Mucosa of rectum (tissue), 2 donors: ENCODE measurements around the gene CERK.

ENCODE experiments used
- H3K27ac ChIP-seq, 2 donors: one replicate each; pipeline ENCODE4 v1.7.0; 2013; ENCODE audit warnings: inconsistent platforms in 2 of 2, low read depth in 2 of 2, low read length in 2 of 2
- H3K27me3 ChIP-seq, 2 donors: one replicate each; pipeline ENCODE4 v1.7.0; 2013; ENCODE audit warnings: low read length in 2 of 2; ENCODE audit not compliant: control insufficient read depth in 2 of 2, insufficient read depth in 2 of 2
- H3K36me3 ChIP-seq, 2 donors: one replicate each; pipeline ENCODE4 v1.7.0; 2013; ENCODE audit warnings: low read length in 2 of 2; ENCODE audit not compliant: control insufficient read depth in 2 of 2, insufficient read depth in 2 of 2
- H3K4me1 ChIP-seq, 2 donors: one replicate each; pipeline ENCODE4 v1.7.0; 2013; ENCODE audit warnings: low read length in 2 of 2, mild to moderate bottlenecking in 1 of 2; ENCODE audit not compliant: control insufficient read depth in 2 of 2, insufficient read depth in 2 of 2
- H3K4me3 ChIP-seq, 2 donors: one replicate each; pipeline ENCODE4 v1.7.0; 2013; ENCODE audit warnings: low read length in 2 of 2
- H3K9ac ChIP-seq, 2 donors: one replicate each; pipeline ENCODE4 v1.7.0; 2013; ENCODE audit warnings: low read length in 2 of 2, low read depth in 1 of 2, mild to moderate bottlenecking in 1 of 2
- H3K9me3 ChIP-seq, 2 donors: one replicate each; pipeline ENCODE4 v1.7.0; 2013; ENCODE audit warnings: low read length in 2 of 2; ENCODE audit not compliant: control insufficient read depth in 2 of 2
- donor health status: healthy.
- donor health status: Normal muscosa, but diverticular disease.

Gene CERK

DNA sequence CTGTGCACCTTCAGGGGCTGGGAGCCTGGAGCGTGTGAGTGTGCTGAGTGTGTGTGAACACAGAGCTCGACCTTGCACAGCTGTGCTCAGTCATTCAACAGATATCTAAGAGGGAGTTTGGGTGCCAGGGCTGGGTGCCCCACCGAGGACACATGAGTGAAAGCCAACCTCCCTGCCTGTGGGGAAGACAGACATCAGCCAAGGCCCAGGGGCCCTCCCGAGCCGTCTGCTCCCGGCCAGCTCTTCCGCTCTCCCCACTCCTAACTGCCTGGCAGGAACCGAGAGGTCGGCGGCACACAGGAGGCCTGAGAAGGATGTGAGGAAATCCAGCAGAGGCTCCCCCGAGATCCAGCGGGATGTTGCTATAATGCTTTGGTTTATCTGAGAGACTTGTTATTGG is 32.0 kb downstream of the CERK start:
- Histone ChIP-seq H3K4me1 (no peaks in the 10 kb centered on the region), H3K4me3 (no peak overlapping the region), H3K36me3 (peaks cover 66 to 76% of the 10 kb centered on the region in 2 donors)

DNA sequence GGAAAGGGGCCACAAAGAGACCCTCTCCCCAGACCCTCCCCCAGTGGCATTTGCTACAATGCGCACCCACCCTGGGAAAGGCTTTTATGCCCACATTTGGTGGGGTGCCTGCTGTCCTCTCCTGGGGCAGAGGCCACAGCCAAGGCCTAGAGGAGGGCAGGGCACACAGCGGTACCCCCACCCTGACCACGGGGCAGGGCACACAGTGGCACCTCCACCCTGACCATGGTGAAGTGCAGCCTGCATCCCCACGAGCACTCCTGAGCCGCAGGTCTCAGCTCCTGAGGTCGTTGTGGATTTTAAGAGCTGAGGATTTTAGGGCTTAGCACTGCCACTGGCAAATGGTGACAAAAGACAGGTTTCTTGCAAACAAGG is 34.1 kb downstream of the CERK start:
- H3K9ac ChIP-seq: no peak overlapping the region
- peaks cover 57 to 77% of the 10 kb centered on the region in 2 donors for H3K36me3 ChIP-seq
- H3K9me3 ChIP-seq: no peaks in the 10 kb centered on the region
- H3K4me1 ChIP-seq: no peaks in the 10 kb centered on the region
- no peaks in the 10 kb centered on the region for H3K27me3 ChIP-seq
- no peak overlapping the region for H3K27ac ChIP-seq
- H3K4me3 ChIP-seq: no peak overlapping the region

More for the DNA sequence above, 32.0 kb downstream of the CERK start:
- Histone ChIP-seq H3K9ac (no peak overlapping the region), H3K27ac (no peak overlapping the region), H3K9me3 (no peaks in the 10 kb centered on the region), H3K27me3 (no peaks in the 10 kb centered on the region)

DNA sequence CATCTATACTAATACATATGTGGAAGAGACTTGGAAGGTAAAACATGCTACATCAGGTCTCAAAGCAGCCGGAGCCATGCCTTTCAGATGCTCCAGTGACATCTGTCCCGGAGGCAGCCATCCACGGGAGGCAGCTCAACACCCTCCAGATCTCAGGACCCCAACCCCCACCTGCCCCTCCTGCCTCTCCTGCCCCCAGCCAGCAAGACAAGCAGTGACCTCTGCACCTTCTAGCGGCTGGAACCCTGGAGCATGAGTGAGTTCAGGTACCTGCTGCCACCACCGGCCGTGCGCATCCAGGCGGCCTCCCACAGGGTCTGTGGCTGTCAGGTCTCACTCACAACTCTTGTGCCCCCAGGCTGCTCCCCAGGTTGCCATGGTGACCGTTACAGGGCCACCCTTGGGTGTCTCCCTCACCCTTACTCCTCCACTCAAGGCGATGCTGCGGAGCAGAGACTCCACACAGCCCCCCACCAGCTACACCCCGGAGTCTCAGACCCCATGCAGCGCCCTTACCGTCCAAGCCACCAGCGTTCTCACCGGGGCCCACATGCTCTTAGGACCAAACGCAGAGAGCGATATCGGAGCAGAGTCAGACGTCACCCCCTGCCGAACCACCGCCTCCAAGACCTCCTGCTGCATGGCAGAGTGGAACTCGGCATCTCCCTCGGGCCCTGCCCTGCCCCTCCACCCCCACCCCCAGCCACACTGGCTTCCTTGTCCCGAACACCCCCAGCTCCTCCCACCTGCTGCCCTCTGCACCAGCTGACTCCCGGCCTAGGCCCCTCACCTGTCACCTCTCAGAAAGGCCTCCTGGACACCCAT is 34.7 kb downstream of the CERK start:
- Histone ChIP-seq H3K4me3 (no peak overlapping the region), H3K9ac (no peak overlapping the region), H3K9me3 (no peaks in the 10 kb centered on the region), H3K27ac (no peak overlapping the region), H3K27me3 (no peaks in the 10 kb centered on the region), H3K36me3 (peaks cover 56 to 74% of the 10 kb centered on the region in 2 donors), H3K4me1 (no peaks in the 10 kb centered on the region)

DNA sequence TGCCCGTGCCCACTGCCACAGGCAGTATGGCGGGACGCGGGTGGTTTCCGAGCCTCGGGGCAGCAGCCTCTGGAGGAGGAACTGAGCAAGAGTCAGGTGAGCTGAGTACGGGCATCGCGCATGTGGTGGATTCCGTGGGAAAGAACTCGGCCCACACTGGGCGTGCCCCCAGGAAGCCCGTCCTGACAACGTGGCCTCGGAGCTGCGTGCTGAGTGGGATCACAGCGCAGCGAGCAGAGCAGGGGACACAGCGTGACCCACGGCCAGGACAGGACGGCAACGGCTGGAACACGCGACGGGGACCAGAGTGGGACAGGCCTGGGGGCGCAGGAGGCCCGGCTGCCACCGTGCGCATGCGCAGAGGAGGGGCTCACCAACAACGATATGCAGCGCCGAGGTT is 36.8 kb downstream of the CERK start:
- peaks cover 50 to 67% of the 10 kb centered on the region in 2 donors for H3K36me3 ChIP-seq
- H3K27ac ChIP-seq: no peak overlapping the region
- H3K27me3 ChIP-seq: no peaks in the 10 kb centered on the region

DNA sequence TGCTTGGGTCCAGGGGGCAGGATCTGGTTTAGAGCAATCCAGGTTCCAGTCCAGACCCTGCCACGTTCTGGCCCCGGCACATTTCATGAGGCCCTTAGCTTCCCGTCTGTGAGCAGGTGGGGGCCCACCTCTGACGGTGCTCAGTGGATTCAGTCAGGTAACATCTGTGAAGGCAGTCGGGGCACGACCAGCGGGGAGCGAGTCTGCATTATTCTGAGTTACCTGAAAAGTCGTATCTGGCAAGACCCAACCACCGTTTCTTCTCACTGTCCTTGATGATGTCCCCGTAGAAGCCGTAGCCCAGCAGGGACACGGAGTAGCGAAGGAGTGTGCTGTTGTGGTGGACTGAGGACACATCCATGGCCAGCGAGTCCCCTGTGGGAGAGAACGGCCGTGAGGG is 39.0 kb downstream of the CERK start:
- H3K9me3 ChIP-seq: no peaks in the 10 kb centered on the region
- no peak overlapping the region for H3K27ac ChIP-seq
- H3K9ac ChIP-seq: no peak overlapping the region
- H3K36me3 ChIP-seq: peaks cover 58 to 77% of the 10 kb centered on the region in 2 donors
- H3K27me3 ChIP-seq: no peaks in the 10 kb centered on the region
- H3K4me1 ChIP-seq: no peaks in the 10 kb centered on the region
- H3K4me3 ChIP-seq: no peak overlapping the region

More for the DNA sequence above, 36.8 kb downstream of the CERK start:
- H3K4me3 ChIP-seq: no peak overlapping the region
- no peak overlapping the region for H3K9ac ChIP-seq
- H3K9me3 ChIP-seq: no peaks in the 10 kb centered on the region
- H3K4me1 ChIP-seq: no peaks in the 10 kb centered on the region

DNA sequence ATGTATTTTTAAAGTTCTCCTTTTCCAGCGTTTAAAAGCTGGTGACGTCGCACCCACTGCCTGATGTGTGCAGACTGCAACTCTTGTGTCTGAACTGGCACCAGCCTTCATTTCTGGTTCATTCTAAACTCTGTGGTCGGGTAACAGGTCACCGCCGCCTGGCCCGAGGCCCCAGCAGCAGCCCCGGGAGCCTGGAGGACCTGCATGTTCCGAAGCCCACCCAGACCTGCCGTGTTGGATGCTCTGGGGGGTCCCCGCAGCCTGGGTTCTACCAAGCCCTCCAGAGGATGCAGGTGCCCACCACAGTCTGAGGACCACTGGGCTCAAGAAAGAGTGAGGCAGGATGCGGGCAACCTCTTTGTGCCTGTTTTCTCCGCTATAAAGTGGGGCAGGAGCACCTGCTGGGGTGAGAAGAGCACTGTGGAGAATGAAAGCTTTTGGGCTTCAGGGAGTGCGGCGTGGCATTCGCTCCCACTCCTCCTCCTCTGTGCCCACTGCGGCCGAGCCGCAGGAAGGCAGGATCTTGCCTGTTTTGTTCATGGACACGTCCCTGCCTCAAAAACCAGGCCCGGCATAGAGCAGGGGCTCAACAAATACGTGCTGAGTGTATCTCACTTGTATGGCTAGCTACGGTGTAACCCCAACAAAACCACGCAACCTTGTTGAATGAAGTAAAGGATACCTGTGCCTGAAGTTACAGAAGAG is 40.1 kb downstream of the CERK start:
- no peak overlapping the region for H3K4me3 ChIP-seq
- no peaks in the 10 kb centered on the region for H3K9me3 ChIP-seq
- H3K27me3 ChIP-seq: no peaks in the 10 kb centered on the region
- no peak overlapping the region for H3K9ac ChIP-seq
- no peaks in the 10 kb centered on the region for H3K4me1 ChIP-seq
- no peak overlapping the region for H3K27ac ChIP-seq
- H3K36me3 ChIP-seq: peaks cover 63 to 80% of the 10 kb centered on the region in 2 donors

DNA sequence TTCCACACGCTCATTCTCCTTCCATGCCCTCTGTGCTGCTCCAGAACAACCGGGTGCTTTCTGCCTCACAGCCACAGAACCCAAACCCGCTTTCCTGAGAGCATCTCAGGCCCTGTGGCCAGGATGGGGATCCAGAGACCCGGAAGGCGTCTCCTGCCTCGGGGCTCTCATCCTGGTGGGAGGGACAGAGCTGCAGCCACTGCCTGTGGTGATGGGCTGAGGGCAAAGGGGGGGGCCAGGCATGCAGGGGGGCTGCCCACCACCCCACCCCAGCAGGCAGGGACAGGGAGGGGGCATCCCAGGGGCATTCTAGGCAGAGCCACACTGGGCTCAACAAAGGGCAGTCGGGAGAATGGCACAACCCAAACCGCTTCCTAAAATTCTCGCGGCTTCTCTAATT is 41.4 kb downstream of the CERK start:
- Histone ChIP-seq H3K4me1 (no peaks in the 10 kb centered on the region), H3K4me3 (no peak overlapping the region), H3K9me3 (no peaks in the 10 kb centered on the region), H3K9ac (no peak overlapping the region), H3K27ac (no peak overlapping the region), H3K36me3 (peaks cover 61 to 77% of the 10 kb centered on the region in 2 donors), H3K27me3 (no peaks in the 10 kb centered on the region)

DNA sequence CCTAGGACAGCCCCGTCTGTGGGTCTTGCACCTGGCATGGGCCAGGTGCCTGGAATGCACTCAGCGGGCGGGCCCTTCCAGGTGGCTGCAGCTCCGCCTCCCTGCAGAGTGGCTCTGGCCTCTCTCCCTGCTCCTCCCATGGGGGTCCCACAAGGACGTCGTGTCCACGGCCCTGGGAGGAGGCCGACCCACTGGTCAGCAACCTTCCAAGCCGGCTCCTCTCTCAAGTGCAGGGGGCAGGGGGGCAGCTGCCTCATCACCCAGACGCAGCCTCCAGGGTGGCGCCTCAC is 41.9 kb downstream of the CERK start:
- Histone ChIP-seq H3K9ac (no peak overlapping the region), H3K9me3 (no peaks in the 10 kb centered on the region), H3K4me1 (no peaks in the 10 kb centered on the region), H3K27me3 (no peaks in the 10 kb centered on the region), H3K4me3 (no peak overlapping the region), H3K27ac (no peak overlapping the region), H3K36me3 (peaks cover 61 to 77% of the 10 kb centered on the region in 2 donors)

DNA sequence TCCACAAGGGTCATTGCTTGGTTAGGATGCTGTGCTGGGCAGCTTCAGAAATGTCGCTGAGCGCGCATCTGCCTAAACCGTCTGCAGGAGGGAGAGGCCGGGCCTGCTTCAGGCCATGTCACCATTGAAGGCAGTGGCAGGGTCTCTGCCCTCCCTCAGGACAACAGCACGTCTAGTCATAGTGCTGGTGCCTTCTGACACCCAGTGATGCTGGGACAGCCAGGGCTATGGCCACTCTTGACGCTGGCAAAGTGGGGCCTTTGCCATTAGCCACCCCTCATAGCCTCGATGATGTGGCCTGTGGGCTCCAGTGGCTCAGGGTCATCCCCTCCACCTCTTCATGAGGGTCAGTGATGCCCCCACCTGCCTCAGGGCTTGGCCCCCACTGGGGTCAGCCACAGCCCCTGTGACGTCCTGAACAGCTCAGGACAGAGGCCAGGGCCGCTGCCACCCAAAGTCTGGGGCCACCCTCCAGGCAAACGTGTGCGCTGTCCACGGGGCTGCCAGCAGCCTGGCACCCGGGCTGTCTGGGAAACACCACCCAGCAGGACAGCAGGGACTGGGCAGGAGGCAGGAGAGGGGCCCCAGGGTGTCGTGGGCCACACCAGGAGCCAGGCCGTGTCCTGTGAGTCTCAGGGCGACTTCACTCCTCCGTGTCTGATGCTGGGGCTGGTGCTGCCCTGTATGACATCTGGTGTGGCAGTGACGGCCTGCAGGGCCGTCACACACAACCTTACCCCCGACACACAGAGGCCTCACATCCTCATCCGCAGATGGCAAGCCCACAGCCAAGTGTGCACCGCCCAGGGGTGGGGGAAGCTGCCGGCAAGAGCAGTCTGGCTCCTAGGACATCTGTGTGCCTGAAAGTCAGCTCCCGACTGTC is 42.5 kb downstream of the CERK start:
- Histone ChIP-seq H3K4me1 (no peaks in the 10 kb centered on the region), H3K36me3 (peaks cover 59 to 74% of the 10 kb centered on the region in 2 donors), H3K4me3 (no peak overlapping the region), H3K27ac (no peak overlapping the region), H3K27me3 (no peaks in the 10 kb centered on the region), H3K9ac (no peak overlapping the region), H3K9me3 (no peaks in the 10 kb centered on the region)
